Glutamatergic neuron (in vitro differentiated cells): Measurements from ENCODE around the gene FAM210A. TPM values are rescaled to one million over a fixed set of nuclear protein-coding genes. Genes with fewer than 3 reads are reported as not detected.

ENCODE experiments used
- DNase-seq: peaks from one replicate; pipeline ENCODE4 v3.0.0; 2022
- H3K27ac Mint-ChIP-seq: one replicate; pipeline ENCODE4 v1.8.0; 2020; ENCODE audit warnings: mild to moderate bottlenecking, mixed read lengths, inconsistent platforms; ENCODE audit not compliant: unreplicated experiment
- H3K27me3 Mint-ChIP-seq: one replicate; pipeline ENCODE4 v1.8.0; 2020; ENCODE audit warnings: mild to moderate bottlenecking, moderate library complexity, mixed read lengths, inconsistent platforms; ENCODE audit not compliant: unreplicated experiment
- H3K36me3 Mint-ChIP-seq: one replicate; pipeline ENCODE4 v1.8.0; 2020; ENCODE audit warnings: mild to moderate bottlenecking, mixed read lengths, inconsistent platforms; ENCODE audit not compliant: unreplicated experiment
- H3K4me1 Mint-ChIP-seq: one replicate; pipeline ENCODE4 v1.8.0; 2020; ENCODE audit warnings: mild to moderate bottlenecking, low read depth, mixed read lengths, inconsistent platforms; ENCODE audit not compliant: unreplicated experiment
- H3K4me3 Mint-ChIP-seq: one replicate; pipeline ENCODE4 v1.8.0; 2020; ENCODE audit warnings: mild to moderate bottlenecking, mixed read lengths, inconsistent platforms; ENCODE audit not compliant: unreplicated experiment
- H3K9me3 Mint-ChIP-seq: one replicate; pipeline ENCODE4 v1.8.0; 2020; ENCODE audit warnings: mild to moderate bottlenecking, moderate library complexity, mixed read lengths, inconsistent platforms; ENCODE audit not compliant: unreplicated experiment
- CTCF ChIP-seq: fragments of 200-600 bp; sonication (generic); IDR thresholded peaks from one replicate; pipeline ENCODE4 v1.5.0; 2021; ENCODE audit not compliant: partially characterized antibody, unreplicated experiment
- total RNA-seq: library from RNA; stranded (reverse); fragmentation: NEBNext Ultra II Directional; extraction: Animal tissue kit (Norgen Biotek cat#: 25700); gene quantifications from one replicate; pipeline ENCODE4 v1.2.1, GENCODE V29; 2021; ENCODE audit not compliant: unreplicated experiment

The FAM210A gene
- total RNA-seq, 1 donor from 2014 or later, result 7.9 TPM

- H3K27ac Mint-ChIP-seq, result no peak overlapping the region
- peaks cover 3% of the 10 kb centered on the region for H3K9me3 Mint-ChIP-seq
- no peak for TF ChIP-seq CTCF
- H3K4me3 Mint-ChIP-seq, result no peak overlapping the region
- no peaks in the 10 kb centered on the region for H3K36me3 Mint-ChIP-seq
- peaks cover 10% of the 10 kb centered on the region for H3K27me3 Mint-ChIP-seq
- no peak for DNase-seq
- peaks cover 7% of the 10 kb centered on the region for H3K4me1 Mint-ChIP-seq
Observed at GRCh38 chr18:13626544-13626908, 99.8 kb downstream of the FAM210A start.

- Mint-ChIP-seq H3K27me3 (peaks cover 10% of the 10 kb centered on the region), H3K9me3 (peaks cover 3% of the 10 kb centered on the region), H3K27ac (no peak overlapping the region), H3K36me3 (no peaks in the 10 kb centered on the region), H3K4me3 (no peak overlapping the region), H3K4me1 (peaks cover 7% of the 10 kb centered on the region)
- TF ChIP-seq CTCF, result no peak
- no peak for DNase-seq
Observed at GRCh38 chr18:13625843-13626543, 100.4 kb downstream of the FAM210A start.

- H3K9me3 Mint-ChIP-seq, result peaks cover 3% of the 10 kb centered on the region
- peaks cover 13% of the 10 kb centered on the region for H3K27me3 Mint-ChIP-seq
- peaks cover 7% of the 10 kb centered on the region for H3K4me1 Mint-ChIP-seq
- H3K4me3 Mint-ChIP-seq, result no peak overlapping the region
- no peak for TF ChIP-seq CTCF
- no peak overlapping the region for H3K27ac Mint-ChIP-seq
- no peak for DNase-seq
- no peaks in the 10 kb centered on the region for H3K36me3 Mint-ChIP-seq
Observed at GRCh38 chr18:13625355-13625754, 101.0 kb downstream of the FAM210A start.

- no peak overlapping the region for H3K4me3 Mint-ChIP-seq
Observed at GRCh38 chr18:13624563-13625237, 101.7 kb downstream of the FAM210A start.

More at GRCh38 chr18:13624563-13625237, 101.7 kb downstream of the FAM210A start:
- Mint-ChIP-seq H3K9me3 (peaks cover 3% of the 10 kb centered on the region), H3K4me1 (peaks cover 2% of the 10 kb centered on the region), H3K36me3 (no peaks in the 10 kb centered on the region), H3K27me3 (peaks cover 15% of the 10 kb centered on the region), H3K27ac (no peak overlapping the region)
- DNase-seq, result no peak
- no peak for TF ChIP-seq CTCF
